ENCODE data around the gene IER5L.
A peak's percentile ranks its signal among the peaks of the same experiment; 100 is the strongest.

Gene IER5L

DNA sequence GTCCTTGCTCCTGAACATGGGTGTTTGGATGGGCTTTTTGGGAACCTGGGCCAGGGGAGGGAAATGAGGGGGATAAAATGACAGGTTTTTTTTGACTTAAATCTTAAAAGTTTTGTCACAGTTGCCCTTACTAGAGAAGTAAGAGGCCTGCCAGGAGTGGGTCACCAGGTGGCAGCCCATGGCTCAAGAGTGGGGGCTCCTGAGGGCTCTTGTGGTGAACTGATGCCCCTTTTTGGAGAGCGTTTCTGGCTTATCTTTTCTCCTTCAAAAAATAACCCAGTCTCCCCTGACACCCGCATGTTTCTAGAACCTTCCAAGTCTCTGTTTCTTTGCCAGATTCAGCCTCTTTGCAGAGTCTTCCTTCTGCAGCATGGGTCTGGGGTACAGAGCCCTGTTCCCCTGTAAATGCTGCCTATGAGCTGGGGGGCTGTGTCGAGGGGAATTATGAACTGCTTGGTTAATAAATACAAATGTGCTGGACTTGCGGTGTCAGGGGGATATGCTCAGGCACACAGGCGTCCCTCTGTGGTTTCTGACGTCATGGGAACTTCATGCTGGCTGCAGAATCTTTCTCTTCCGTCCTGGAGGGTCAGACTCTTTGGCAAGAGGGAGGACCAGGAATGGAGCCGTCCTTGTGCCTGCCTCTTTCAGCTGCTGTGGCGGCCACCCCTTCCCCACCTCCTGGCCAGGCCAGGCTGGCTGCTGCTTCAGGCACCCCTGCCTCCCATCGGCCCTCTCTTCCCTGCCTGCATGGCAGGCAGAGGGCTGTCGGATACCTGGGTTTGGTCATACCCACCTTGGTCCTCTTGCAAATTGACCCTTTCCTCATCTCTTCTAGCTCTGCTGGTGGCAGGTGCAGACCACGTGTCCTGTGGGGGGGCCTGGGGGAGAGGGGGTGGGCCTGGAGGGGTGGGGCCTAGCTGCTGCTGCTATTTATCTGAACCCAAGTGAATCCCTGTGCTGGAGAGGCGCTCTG, 36.7 kb downstream of the IER5L start:
- Histone ChIP-seq H3K9ac (ENCODE audit: low read depth in 1 of 2, low read length in 2 of 2) (peak overlapping the region; percentile 64 to 98), H3K4me1 (ENCODE audit: control insufficient read depth in 1 of 2, insufficient read depth in 2 of 2, low read length in 2 of 2) (peaks cover 46 to 67% of the 10 kb centered on the region in 2 donors), H3K36me3 (ENCODE audit: control insufficient read depth in 1 of 2, insufficient read depth in 2 of 2, low read length in 2 of 2) (peaks cover 15 to 29% of the 10 kb centered on the region in 2 donors), H3K27me3 (ENCODE audit: control insufficient read depth in 1 of 2, insufficient read depth in 2 of 2, low read length in 2 of 2) (no peaks in the 10 kb centered on the region), H3K27ac (ENCODE audit: low read depth, low read length) (peak overlapping the region; percentile 100), H3K9me3 (ENCODE audit: control insufficient read depth in 1 of 2, low read length in 2 of 2) (no peaks in the 10 kb centered on the region), H3K4me3 (ENCODE audit: low read depth in 1 of 2, low read length in 2 of 2) (peak overlapping the region; percentile 8 to 41)

DNA sequence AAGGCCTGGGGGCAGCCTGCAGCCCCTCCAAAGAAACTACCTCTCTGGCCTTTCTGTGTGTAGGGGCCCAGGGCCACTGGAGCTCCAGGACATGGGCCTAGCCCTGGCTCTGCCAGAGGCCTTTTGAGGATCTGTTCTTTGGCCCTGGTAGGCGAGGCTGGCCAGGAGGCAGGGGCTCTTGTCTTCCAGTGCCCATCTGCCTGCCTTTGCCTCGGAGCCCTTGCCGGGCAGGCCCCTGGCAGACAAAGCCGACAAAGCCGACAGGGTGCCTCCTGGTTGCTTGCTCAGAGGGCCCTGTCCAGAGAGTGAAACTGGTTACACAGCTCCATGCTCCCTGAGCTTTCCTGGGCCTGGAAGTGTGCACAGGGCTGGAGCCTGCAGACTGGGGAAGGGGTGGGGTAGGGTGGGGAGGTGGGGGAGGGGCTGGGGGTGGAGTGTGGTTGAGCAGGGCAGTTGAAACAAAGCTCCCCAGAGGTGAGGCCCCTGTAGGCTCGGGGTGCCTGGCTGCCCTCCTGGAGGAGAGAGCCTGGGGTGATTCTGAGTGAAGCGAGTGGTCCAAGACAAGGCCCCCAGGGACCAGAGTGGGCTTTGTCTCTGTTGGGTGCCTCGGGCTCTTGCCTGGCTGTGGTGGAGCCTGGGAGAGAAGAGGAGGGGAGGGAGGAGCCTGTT, 37.5 kb downstream of the IER5L start:
- Histone ChIP-seq H3K4me1 (ENCODE audit: control insufficient read depth in 1 of 2, insufficient read depth in 2 of 2, low read length in 2 of 2) (peaks cover 40 to 61% of the 10 kb centered on the region in 2 donors), H3K9ac (ENCODE audit: low read depth in 1 of 2, low read length in 2 of 2) (peak overlapping the region; percentile 91 to 98), H3K36me3 (ENCODE audit: control insufficient read depth in 1 of 2, insufficient read depth in 2 of 2, low read length in 2 of 2) (peaks cover 16 to 34% of the 10 kb centered on the region in 2 donors), H3K27ac (ENCODE audit: low read depth, low read length) (peak overlapping the region; percentile 100), H3K27me3 (ENCODE audit: control insufficient read depth in 1 of 2, insufficient read depth in 2 of 2, low read length in 2 of 2) (no peaks in the 10 kb centered on the region), H3K9me3 (ENCODE audit: control insufficient read depth in 1 of 2, low read length in 2 of 2) (no peaks in the 10 kb centered on the region), H3K4me3 (ENCODE audit: low read depth in 1 of 2, low read length in 2 of 2) (peak overlapping the region; percentile 63 to 65)

DNA sequence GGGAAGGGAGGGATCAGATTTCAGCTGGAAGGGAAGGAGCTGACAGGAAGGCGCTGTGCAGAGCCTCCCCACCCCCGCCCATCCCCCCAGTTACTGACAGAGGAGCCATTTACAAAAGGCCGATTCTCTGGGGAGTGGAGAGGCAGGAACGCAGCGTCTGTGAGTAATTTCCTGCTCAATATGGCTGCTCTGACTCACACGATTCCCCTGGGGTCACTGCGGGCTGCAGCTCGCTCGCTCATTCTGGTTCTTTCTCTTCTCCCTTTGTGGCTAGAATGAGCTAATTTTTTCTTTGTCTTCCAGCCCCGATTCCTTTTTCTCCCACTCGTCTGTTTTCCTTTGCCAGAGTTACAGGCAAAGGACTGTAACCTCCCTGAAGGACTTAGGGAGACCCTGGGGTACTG, 38.1 kb downstream of the IER5L start:
- no peaks in the 10 kb centered on the region for H3K27me3 ChIP-seq (ENCODE audit: control insufficient read depth in 1 of 2, insufficient read depth in 2 of 2, low read length in 2 of 2)
- peak overlapping the region; percentile 63 to 65 for H3K4me3 ChIP-seq (ENCODE audit: low read depth in 1 of 2, low read length in 2 of 2)
- H3K27ac ChIP-seq (ENCODE audit: low read depth, low read length), result peak overlapping the region; percentile 100
- no peaks in the 10 kb centered on the region for H3K9me3 ChIP-seq (ENCODE audit: control insufficient read depth in 1 of 2, low read length in 2 of 2)
- H3K4me1 ChIP-seq (ENCODE audit: control insufficient read depth in 1 of 2, insufficient read depth in 2 of 2, low read length in 2 of 2), result peaks cover 36 to 56% of the 10 kb centered on the region in 2 donors
- peaks cover 16 to 38% of the 10 kb centered on the region in 2 donors for H3K36me3 ChIP-seq (ENCODE audit: control insufficient read depth in 1 of 2, insufficient read depth in 2 of 2, low read length in 2 of 2)
- peak overlapping the region; percentile 91 to 98 for H3K9ac ChIP-seq (ENCODE audit: low read depth in 1 of 2, low read length in 2 of 2)

DNA sequence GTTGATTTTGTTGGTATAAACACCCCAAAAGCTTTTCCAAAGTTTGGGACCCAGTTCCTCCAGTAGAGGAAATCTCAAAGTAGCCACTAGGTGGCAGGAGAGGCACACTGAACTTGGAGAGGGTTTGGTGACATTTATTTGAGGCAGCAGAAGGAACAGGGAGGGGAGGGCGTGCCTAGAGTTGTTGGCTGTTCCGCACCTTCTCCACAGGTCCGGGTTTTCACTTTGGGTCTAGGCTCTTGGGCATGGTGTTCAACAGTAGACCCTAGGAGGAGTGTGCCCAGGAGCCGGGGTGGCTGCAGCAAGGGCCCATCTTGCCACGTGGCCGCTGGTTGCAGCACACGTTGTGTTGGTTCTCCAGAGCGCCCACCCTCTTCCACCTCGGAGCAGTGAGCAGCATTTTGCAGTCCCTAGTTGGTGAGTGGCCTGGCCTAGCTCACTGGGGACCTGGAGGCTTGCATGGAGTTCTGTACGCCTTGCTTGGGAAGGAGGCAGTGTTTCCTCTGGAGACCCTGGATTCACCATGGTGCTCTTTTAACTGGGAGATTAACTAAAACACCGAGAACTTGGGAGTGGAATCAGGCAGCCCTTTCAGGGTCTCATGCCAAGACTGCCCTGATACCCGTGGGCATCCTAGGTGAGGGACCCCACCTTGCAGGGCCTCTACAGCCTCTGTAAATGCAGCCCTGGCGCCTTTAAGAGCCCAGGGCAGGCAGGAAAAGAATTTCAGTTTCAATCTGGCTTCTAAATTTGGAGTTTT, 38.6 kb downstream of the IER5L start:
- Histone ChIP-seq H3K4me1 (ENCODE audit: control insufficient read depth in 1 of 2, insufficient read depth in 2 of 2, low read length in 2 of 2) (peaks cover 36 to 55% of the 10 kb centered on the region in 2 donors), H3K9me3 (ENCODE audit: control insufficient read depth in 1 of 2, low read length in 2 of 2) (no peaks in the 10 kb centered on the region), H3K36me3 (ENCODE audit: control insufficient read depth in 1 of 2, insufficient read depth in 2 of 2, low read length in 2 of 2) (peaks cover 16 to 43% of the 10 kb centered on the region in 2 donors), H3K27me3 (ENCODE audit: control insufficient read depth in 1 of 2, insufficient read depth in 2 of 2, low read length in 2 of 2) (no peaks in the 10 kb centered on the region), H3K4me3 (ENCODE audit: low read depth in 1 of 2, low read length in 2 of 2) (peak overlapping the region; percentile 63 to 65), H3K27ac (ENCODE audit: low read depth, low read length) (peak overlapping the region; percentile 100), H3K9ac (ENCODE audit: low read depth in 1 of 2, low read length in 2 of 2) (peak overlapping the region; percentile 91 to 98)

DNA sequence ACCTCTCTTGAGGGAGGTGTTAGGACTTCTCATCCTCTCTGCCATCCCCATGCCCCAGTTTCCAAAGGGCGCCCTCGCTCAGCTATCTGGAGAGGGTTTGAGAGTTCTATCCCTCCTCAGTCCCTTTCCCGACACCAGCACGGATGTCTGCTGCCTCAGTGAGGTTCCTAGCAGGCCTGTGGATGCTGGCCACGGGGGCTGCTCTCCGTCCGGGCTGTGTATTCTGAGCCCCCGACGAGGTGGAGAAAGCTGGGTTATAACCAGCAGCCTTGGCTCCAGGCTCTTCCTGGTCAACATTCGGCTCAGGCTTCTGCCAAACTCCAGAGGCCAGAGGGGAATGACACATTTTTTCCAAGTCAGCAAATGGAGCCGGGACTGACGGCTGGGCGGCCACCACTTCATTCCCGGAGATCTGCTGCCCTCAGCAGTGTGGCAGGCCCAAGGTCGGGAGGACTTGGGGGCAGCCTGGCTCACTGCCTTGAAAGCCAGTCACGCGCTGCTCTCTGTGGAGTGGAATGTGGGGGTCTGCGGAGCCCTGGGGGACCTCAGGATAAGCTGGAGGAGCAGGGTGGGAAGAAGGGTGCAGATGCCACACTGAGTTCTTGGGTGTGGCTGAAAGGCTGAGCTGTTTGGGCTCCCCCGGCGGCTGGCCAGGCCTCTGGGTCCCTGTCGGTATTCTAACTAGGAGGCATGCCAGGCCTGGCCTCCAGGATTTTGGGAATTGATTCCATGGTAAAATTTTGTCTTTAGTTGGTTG, 39.4 kb downstream of the IER5L start:
- H3K27ac ChIP-seq (ENCODE audit: low read depth, low read length), result peak overlapping the region; percentile 73
- peaks cover 36 to 51% of the 10 kb centered on the region in 2 donors for H3K4me1 ChIP-seq (ENCODE audit: control insufficient read depth in 1 of 2, insufficient read depth in 2 of 2, low read length in 2 of 2)
- H3K9me3 ChIP-seq (ENCODE audit: control insufficient read depth in 1 of 2, low read length in 2 of 2), result no peaks in the 10 kb centered on the region
- no peaks in the 10 kb centered on the region for H3K27me3 ChIP-seq (ENCODE audit: control insufficient read depth in 1 of 2, insufficient read depth in 2 of 2, low read length in 2 of 2)
- peak overlapping the region; percentile 30 to 34 for H3K9ac ChIP-seq (ENCODE audit: low read depth in 1 of 2, low read length in 2 of 2)
- no peak overlapping the region for H3K4me3 ChIP-seq (ENCODE audit: low read depth in 1 of 2, low read length in 2 of 2)
- peaks cover 18 to 42% of the 10 kb centered on the region in 2 donors for H3K36me3 ChIP-seq (ENCODE audit: control insufficient read depth in 1 of 2, insufficient read depth in 2 of 2, low read length in 2 of 2)

DNA sequence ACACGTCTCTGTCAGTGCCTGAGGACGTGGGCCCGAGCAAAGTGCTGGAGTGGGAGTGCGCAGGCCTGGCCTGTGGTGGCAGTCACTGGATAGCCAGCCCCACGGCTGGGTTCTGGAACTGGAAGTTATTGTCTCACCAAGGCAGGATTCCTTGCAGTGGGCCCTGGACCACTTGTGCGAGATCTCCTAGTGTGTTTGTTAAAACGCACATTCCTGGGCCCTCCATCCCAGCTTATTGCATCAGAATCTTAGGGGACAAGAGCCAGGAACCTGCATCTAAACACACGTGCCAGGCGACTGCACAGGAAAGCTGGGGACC, 40.0 kb downstream of the IER5L start:
- peaks cover 24 to 48% of the 10 kb centered on the region in 2 donors for H3K36me3 ChIP-seq (ENCODE audit: control insufficient read depth in 1 of 2, insufficient read depth in 2 of 2, low read length in 2 of 2)
- H3K27ac ChIP-seq (ENCODE audit: low read depth, low read length), result peak overlapping the region; percentile 73
- peak overlapping the region in 1 of 2 donors; percentile 34 for H3K9ac ChIP-seq (ENCODE audit: low read depth in 1 of 2, low read length in 2 of 2)
- no peak overlapping the region for H3K4me3 ChIP-seq (ENCODE audit: low read depth in 1 of 2, low read length in 2 of 2)
- no peaks in the 10 kb centered on the region for H3K27me3 ChIP-seq (ENCODE audit: control insufficient read depth in 1 of 2, insufficient read depth in 2 of 2, low read length in 2 of 2)
- H3K4me1 ChIP-seq (ENCODE audit: control insufficient read depth in 1 of 2, insufficient read depth in 2 of 2, low read length in 2 of 2), result peaks cover 33 to 45% of the 10 kb centered on the region in 2 donors
- H3K9me3 ChIP-seq (ENCODE audit: control insufficient read depth in 1 of 2, low read length in 2 of 2), result no peaks in the 10 kb centered on the region

DNA sequence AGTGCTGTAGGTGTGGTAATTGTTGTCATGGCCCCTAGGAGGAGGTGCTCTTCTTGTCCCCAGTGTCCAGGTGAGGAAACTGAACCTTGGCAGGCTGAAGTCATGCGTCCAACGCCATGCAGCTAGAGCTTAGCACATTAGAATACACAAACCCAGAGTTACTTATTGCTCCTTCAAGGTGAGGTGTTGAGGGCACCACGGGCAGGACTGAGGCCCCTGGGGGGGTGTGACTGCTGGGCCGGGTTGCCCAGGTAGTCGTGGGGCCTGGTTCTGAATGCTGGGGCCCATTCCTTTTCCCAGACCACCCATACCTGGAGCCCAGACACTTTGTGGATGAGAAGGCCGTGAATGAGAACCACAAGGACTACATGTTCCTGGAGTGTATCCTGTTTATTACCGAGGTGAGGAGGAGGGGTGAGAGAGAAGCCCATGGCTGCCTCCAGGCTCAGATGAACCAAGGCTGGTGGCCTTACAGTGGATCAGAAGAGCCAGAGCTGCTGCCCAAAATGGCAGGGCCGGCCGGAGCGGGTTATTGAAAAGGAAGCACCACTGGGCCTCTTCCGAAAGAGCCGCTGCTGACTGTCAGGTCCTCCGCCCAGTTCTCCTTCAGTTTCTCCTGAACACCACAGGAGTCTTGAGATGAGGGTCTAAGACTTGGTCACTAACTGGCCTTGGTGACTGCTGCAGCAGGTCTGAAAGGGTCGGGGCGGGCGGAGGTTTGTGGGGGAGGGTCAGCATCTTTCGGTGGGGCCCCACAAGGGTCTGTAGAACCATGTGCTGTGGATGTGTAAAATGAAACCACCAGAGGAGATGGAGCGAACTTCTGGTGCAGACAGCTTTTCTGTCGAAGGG, 40.5 kb downstream of the IER5L start:
- Histone ChIP-seq H3K27me3 (ENCODE audit: control insufficient read depth in 1 of 2, insufficient read depth in 2 of 2, low read length in 2 of 2) (no peaks in the 10 kb centered on the region), H3K4me3 (ENCODE audit: low read depth in 1 of 2, low read length in 2 of 2) (no peak overlapping the region), H3K4me1 (ENCODE audit: control insufficient read depth in 1 of 2, insufficient read depth in 2 of 2, low read length in 2 of 2) (peaks cover 27 to 40% of the 10 kb centered on the region in 2 donors), H3K9me3 (ENCODE audit: control insufficient read depth in 1 of 2, low read length in 2 of 2) (no peaks in the 10 kb centered on the region), H3K9ac (ENCODE audit: low read depth in 1 of 2, low read length in 2 of 2) (no peak overlapping the region), H3K27ac (ENCODE audit: low read depth, low read length) (peak overlapping the region; percentile 73), H3K36me3 (ENCODE audit: control insufficient read depth in 1 of 2, insufficient read depth in 2 of 2, low read length in 2 of 2) (peaks cover 22 to 52% of the 10 kb centered on the region in 2 donors)

DNA sequence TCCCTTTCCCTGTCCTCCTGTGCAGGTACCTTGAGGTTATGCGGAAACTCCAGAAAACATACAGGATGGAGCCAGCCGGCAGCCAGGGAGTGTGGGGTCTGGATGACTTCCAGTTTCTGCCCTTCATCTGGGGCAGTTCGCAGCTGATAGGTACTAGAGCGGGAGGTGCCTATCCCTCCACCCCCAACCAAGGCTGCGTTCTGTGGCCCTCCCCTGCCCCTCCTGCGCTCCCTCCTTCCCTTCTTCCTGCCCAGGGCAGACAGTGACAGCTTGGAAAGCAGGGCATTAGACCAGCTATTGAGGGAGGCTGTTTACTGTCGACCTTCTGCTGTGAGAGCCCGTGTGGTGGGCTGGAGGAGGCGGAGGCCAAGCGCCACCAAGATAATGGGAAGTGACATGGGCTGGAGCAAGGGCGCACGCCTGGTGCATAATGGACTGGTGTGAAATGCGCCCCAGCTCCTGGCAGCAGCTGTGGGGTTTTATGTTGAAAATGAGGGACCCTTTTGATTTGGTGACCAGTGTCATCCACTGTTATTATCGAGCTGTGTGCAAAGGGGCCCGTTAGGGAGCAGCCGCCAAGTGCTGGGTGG, 41.5 kb downstream of the IER5L start:
- Histone ChIP-seq H3K4me1 (ENCODE audit: control insufficient read depth in 1 of 2, insufficient read depth in 2 of 2, low read length in 2 of 2) (peaks cover 20 to 36% of the 10 kb centered on the region in 2 donors), H3K36me3 (ENCODE audit: control insufficient read depth in 1 of 2, insufficient read depth in 2 of 2, low read length in 2 of 2) (peaks cover 22 to 52% of the 10 kb centered on the region in 2 donors), H3K27ac (ENCODE audit: low read depth, low read length) (no peak overlapping the region), H3K27me3 (ENCODE audit: control insufficient read depth in 1 of 2, insufficient read depth in 2 of 2, low read length in 2 of 2) (no peaks in the 10 kb centered on the region), H3K9ac (ENCODE audit: low read depth in 1 of 2, low read length in 2 of 2) (no peak overlapping the region), H3K9me3 (ENCODE audit: control insufficient read depth in 1 of 2, low read length in 2 of 2) (no peaks in the 10 kb centered on the region), H3K4me3 (ENCODE audit: low read depth in 1 of 2, low read length in 2 of 2) (no peak overlapping the region)
